Mesodermal cell (in vitro differentiated cells): ENCODE measurements around the gene PLEKHA3.
"Not testable (repeated sequence)": the region's sequence is repeated elsewhere in the genome, so short reads cannot be mapped to it uniquely, and the experiment has no call there.

ENCODE experiments used
- H3K27ac ChIP-seq: 2 replicates; pipeline ENCODE4 v1.7.0; 2013; ENCODE audit warnings: mild to moderate bottlenecking, low read depth, low read length, moderate library complexity; ENCODE audit not compliant: severe bottlenecking
- H3K36me3 ChIP-seq: 2 replicates; pipeline ENCODE4 v1.7.1; 2013; ENCODE audit warnings: mild to moderate bottlenecking, low read length, moderate library complexity; ENCODE audit not compliant: control insufficient read depth, insufficient read depth
- H3K4me1 ChIP-seq: one replicate; pipeline ENCODE4 v1.7.1; 2013; ENCODE audit warnings: mild to moderate bottlenecking, low read length; ENCODE audit not compliant: insufficient read depth, control insufficient read depth, poor library complexity, severe bottlenecking
- H3K4me3 ChIP-seq: 2 replicates; pipeline ENCODE4 v1.7.0; 2013; ENCODE audit warnings: low read length, control low read depth, mild to moderate bottlenecking; ENCODE audit not compliant: insufficient read depth, poor library complexity, severe bottlenecking; ENCODE audit errors: extremely low read depth
- H3K9me3 ChIP-seq: 2 replicates; pipeline ENCODE4 v1.7.1; 2013; ENCODE audit warnings: mild to moderate bottlenecking, low read length, moderate library complexity; ENCODE audit not compliant: control insufficient read depth
- WGBS, 2 experiments: methylation state at CpG; one replicate each; pipeline ENCODE4 v1.1.5; 2013; ENCODE audit warnings: missing lambda C conversion rate in 2 of 2; ENCODE audit not compliant: insufficient coverage in 2 of 2; 5-methylcytosine and 5-hydroxymethylcytosine counted together

PLEKHA3 gene

DNA sequence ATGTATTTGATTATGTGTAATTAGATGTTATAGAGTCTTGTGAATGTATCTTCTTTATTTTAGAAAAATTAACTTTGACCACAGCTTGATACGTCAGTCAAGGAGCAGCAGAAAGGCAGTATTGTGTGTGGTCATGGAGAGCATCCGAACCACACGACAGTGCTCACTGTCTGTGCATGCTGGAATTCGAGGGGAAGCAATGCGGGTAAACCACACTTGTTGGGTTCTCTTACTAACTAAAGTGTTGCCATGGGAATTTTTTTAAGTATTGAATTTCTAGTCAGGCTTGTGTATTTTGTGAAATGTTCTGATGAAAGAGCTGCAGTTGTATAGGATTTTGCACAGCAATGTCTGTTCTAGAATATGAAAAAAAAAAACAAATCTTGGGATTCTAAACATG lies 24.3 kb upstream of the PLEKHA3 start:
- Histone ChIP-seq H3K27ac (no peak overlapping the region), H3K36me3 (no peaks in the 10 kb centered on the region)

DNA sequence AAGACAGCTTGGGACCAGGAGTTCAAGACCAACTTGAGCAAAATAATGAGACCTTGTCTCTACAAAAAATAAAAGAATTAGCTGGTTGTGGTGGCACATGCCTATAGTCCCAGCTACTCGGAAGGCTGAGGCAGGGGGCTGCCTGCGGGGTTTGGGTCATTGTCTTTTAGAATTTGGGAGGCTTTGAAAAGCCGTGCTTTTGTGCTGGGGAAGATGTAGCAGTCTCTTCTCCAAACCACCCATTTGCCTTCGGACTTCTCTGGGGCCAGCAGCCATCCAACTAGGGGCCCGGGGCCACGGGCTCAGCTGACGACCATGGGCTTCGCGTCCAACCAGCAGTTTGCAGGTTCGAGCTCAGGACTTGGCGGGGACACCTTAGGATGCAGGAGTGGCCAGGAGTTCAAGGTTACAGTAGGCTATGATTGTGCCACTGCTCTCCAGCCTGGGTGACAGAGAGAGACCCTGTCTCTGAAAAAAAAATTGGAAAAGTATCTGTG lies 22.8 kb upstream of the PLEKHA3 start:
- no peaks in the 10 kb centered on the region for H3K36me3 ChIP-seq
- H3K9me3 ChIP-seq = no peaks in the 10 kb centered on the region
- H3K27ac ChIP-seq = no peak overlapping the region
- H3K4me3 ChIP-seq = no peak overlapping the region
- 70 to 89% methylated on average over 4 to 8 of the region's 11 CpGs for WGBS, 2 experiments
- H3K4me1 ChIP-seq = no peaks in the 10 kb centered on the region

More for the DNA sequence above, 24.3 kb upstream of the PLEKHA3 start:
- 88 to 90% methylated on average over 5 of the region's 5 CpGs for WGBS, 2 experiments
- H3K9me3 ChIP-seq = no peaks in the 10 kb centered on the region
- H3K4me1 ChIP-seq = no peaks in the 10 kb centered on the region
- H3K4me3 ChIP-seq = no peak overlapping the region

DNA sequence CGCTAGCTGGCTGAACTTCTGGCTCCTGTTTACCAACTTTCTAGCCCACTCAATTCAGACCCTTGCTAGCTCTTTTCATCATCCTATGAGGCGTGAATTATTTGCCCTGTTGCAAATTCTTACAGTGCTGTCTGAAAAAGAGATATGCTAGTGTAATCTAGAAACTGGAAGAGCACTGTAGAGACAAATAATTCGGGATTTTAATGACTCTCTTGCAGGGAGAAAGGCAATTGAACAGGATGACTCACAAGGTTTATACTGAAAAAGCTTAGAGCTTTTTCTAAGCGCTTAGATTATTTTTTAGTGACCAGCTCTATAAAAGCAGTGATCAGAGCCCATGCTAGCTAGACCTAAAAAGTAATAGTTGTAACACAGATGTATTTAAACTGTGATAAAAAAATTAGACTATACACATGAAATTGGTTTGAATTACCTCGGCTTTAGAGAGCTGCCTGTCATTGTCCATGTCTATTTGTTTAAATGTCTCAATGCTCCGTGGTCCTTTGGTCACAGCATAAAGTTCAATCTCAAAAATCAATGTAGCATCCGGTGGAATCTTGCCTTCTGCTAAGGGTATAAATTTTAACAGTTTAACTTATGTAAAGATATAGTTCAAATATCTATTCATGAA lies 10.9 kb upstream of the PLEKHA3 start:
- H3K9me3 ChIP-seq = no peaks in the 10 kb centered on the region
- no peaks in the 10 kb centered on the region for H3K4me1 ChIP-seq
- H3K36me3 ChIP-seq = peaks cover 18% of the 10 kb centered on the region
- H3K4me3 ChIP-seq = no peak overlapping the region
- WGBS, 2 experiments = 85 to 91% methylated on average over 4 of the region's 7 CpGs
- no peak overlapping the region for H3K27ac ChIP-seq

DNA sequence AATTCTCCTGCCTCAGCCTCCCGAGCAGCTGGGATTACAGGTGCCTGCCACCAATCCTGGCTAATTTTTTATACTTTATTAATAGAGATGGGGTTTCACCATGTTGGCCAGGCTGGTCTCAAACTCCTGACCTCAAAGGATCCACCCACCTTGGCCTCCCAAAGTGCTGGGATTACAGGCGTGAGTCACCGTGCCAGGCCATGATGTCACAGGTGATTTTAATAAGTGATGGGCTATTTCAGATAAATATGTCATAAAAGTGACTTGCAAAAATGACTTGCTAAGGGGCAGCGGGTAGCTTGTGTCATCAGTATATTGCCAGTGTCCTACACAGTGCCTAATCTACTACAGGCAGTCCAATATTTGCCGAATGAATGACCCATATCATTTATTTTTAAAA lies 8.9 kb upstream of the PLEKHA3 start:
- not testable (repeated sequence) for H3K36me3 ChIP-seq, H3K4me1 ChIP-seq, H3K27ac ChIP-seq, H3K4me3 ChIP-seq, H3K9me3 ChIP-seq
- WGBS, 2 experiments = 100% methylated on average over 1 of the region's 5 CpGs

DNA sequence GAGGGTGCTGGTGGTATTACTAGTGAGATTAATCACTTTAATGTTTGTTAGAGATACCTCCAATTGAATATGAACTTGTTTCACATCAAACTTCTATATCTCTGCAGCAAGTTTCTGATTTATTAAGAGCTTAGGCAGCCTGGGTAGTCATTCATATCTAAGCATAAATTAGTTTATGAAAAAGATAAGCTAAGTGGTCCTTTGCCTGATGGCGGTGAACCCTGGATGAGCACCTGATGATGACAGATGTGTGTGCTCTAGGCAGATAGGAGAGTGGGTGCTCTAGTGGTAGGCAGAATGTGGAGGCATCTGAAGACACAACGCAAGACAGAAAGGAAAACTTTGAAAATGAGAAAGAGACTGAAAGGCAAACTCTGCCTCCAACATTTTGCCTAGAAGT lies 6.9 kb upstream of the PLEKHA3 start:
- WGBS, 2 experiments = 100% methylated on average over 2 of the region's 2 CpGs; no CpG with 5 or more reads in 1 of the 2 experiments
- H3K4me3 ChIP-seq = no peak overlapping the region
- H3K4me1 ChIP-seq = no peaks in the 10 kb centered on the region
- peaks cover 4% of the 10 kb centered on the region for H3K36me3 ChIP-seq
- H3K9me3 ChIP-seq = no peaks in the 10 kb centered on the region
- H3K27ac ChIP-seq = no peak overlapping the region

DNA sequence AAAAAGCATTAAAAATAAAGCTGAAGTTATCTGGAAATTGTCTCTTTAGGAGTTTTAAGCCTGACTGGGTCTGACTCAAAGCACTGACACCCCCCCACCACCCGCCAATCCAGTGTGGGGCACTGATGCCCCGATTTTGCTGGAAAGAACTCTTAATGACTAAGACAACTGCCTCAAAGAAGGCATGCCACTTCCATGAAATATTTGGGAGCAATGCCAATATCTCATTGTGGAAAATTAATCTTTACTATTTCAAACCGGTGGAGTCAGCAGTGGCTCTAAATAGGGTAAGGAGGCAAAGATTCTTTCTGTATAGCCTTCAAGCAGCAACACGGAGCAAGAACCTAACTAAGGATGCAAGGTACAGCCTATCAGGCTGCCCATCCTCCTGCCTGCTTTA lies 6.3 kb upstream of the PLEKHA3 start:
- H3K9me3 ChIP-seq = no peaks in the 10 kb centered on the region
- H3K36me3 ChIP-seq = no peaks in the 10 kb centered on the region
- H3K4me1 ChIP-seq = no peaks in the 10 kb centered on the region
- no peak overlapping the region for H3K4me3 ChIP-seq
- 100% methylated on average over 2 to 3 of the region's 4 CpGs for WGBS, 2 experiments
- no peak overlapping the region for H3K27ac ChIP-seq

DNA sequence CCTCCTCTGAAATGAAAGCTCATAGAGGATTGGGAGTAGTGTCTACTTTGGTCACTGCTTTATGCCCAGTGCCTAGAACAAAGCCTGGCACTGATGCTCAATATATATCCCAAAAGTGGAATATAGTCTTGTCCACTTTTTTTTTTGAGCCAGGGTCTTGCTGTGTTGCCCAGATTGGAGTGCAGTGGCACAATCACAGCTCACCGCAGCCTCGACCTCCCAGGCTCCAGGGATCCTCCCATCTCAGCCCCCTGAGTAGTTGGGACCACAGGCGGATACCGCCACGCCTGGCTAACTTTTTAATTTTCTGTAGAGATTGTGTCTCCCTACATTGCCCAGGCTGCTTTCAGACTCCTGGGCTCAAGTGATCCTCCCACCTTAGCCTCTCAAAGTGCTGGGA lies 5.7 kb upstream of the PLEKHA3 start:
- WGBS, 2 experiments = 90% methylated on average over 2 of the region's 5 CpGs; no CpG with 5 or more reads in 1 of the 2 experiments

DNA sequence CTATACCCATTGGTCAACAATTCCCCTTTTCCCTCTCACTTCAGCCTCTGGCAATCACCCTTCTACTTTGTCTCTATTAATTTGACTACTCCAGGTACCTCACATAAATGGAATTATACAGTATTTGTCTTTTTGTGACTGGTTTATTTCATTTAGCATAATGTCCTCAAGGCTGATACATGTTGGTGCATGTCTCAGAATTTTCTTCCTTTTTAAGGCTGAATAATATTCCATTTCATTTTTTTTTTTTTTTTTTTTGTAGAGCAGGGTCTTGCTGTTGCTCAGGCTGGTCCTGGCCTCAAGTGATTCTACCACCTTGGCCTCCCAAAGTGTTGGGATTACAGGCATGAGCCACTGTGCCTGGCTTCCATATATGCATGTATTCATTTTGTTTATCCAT lies 3.8 kb upstream of the PLEKHA3 start:
- Histone ChIP-seq H3K9me3 (no peaks in the 10 kb centered on the region), H3K4me1 (peaks cover 3% of the 10 kb centered on the region), H3K4me3 (no peak overlapping the region), H3K36me3 (no peaks in the 10 kb centered on the region), H3K27ac (no peak overlapping the region)

More for the DNA sequence above, 5.7 kb upstream of the PLEKHA3 start:
- Histone ChIP-seq H3K36me3 (no peaks in the 10 kb centered on the region), H3K27ac (no peak overlapping the region), H3K4me3 (no peak overlapping the region), H3K9me3 (no peaks in the 10 kb centered on the region), H3K4me1 (no peaks in the 10 kb centered on the region)

DNA sequence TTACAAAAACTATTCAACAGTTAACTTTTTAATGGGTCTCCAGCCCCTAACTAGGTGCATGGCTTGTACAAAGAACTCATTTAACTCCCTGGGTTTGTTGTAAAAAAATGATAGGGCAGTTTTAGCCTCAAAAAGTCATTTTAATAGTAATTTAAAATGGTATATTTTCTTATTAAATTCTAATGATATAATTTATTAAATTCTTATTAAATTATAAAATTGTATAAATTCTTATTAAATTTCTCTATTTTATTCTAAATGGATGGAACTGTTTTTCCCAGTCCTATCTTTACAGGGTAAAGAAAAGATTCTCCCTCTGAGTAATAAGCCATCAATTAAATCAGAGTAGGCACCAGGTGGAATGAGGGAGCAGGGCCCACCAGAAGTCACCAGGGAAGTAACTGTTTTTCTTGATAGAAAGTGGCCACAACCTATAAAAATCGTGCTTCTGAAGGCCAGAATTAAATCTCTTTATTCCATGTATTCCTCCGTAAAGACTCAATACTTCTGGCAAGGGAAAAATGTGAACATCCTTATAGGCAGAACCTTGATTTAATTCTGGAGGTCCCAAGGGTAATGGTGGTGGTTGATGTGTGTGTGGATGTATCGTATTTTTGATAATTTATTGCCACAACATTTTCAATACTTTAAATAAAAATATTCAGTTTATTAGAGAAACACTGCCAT lies 2.7 kb upstream of the PLEKHA3 start:
- 57 to 67% methylated on average over 1 of the region's 3 CpGs for WGBS, 2 experiments
- no peak overlapping the region for H3K27ac ChIP-seq
- H3K36me3 ChIP-seq = no peaks in the 10 kb centered on the region
- H3K4me1 ChIP-seq = peaks cover 10% of the 10 kb centered on the region
- H3K4me3 ChIP-seq = peak overlapping the region; percentile 67
- no peaks in the 10 kb centered on the region for H3K9me3 ChIP-seq

DNA sequence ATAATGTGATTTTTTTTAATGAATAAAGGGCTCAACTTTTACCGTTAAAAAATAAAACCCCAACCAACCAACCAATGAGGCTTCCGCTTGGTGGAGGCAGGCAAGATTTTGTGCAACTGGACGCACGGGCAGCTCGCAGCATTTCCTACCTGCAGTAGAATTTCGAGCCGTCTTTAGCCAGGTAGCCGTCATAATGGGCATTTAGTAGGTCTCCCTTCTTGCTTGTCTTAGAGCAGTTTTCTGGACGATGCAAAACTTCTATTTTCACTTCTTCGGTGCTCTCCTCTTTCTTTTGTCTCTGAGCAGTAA lies 2.2 kb upstream of the PLEKHA3 start:
- no peaks in the 10 kb centered on the region for H3K36me3 ChIP-seq
- peak overlapping the region; percentile 67 for H3K4me3 ChIP-seq
- H3K4me1 ChIP-seq = peaks cover 10% of the 10 kb centered on the region
- H3K27ac ChIP-seq = peak overlapping the region; percentile 96
- no peaks in the 10 kb centered on the region for H3K9me3 ChIP-seq
- 5 to 10% methylated on average over 7 to 10 of the region's 10 CpGs for WGBS, 2 experiments
